OCI-LY3 (cell line): ENCODE results near the gene PRSS3.
"Not testable (repeated sequence)": the region's sequence is repeated elsewhere in the genome, so short reads cannot be mapped to it uniquely, and the experiment has no call there.

ENCODE experiments used
- H2AFZ ChIP-seq: fragments of 200-600, 300-600 bp; shearing (Covaris generic); 2 replicates; pipeline ENCODE4 v1.6.0; 2014; ENCODE audit warnings: antibody characterized with exemption, low read depth, low read length
- H3K27ac ChIP-seq: fragments of 200-600, 300-600 bp; sonication (generic); 2 replicates; pipeline ENCODE4 v1.5.1; 2014; ENCODE audit warnings: mild to moderate bottlenecking, low read length, moderate library complexity, mixed read lengths
- H3K27me3 ChIP-seq: fragments of 200-600, 300-600 bp; sonication (generic); 2 replicates; pipeline ENCODE4 v1.6.1; 2014; ENCODE audit warnings: low read depth, low read length, mixed read lengths
- H3K36me3 ChIP-seq: fragments of 200-600, 300-600 bp; sonication (generic); replicated peaks from 2 replicates; pipeline ENCODE3; 2014; ENCODE audit warnings: low read depth, low read length, mixed read lengths
- H3K4me1 ChIP-seq: fragments of 300-600, 200-600 bp; sonication (generic); 2 replicates; pipeline ENCODE4 v1.6.1; 2014; ENCODE audit warnings: low read length, mixed read lengths
- H3K4me2 ChIP-seq: fragments of 200-600, 300-600 bp; sonication (generic); 2 replicates; pipeline ENCODE4 v1.6.1; 2014; ENCODE audit warnings: low read length, mixed read lengths
- H3K4me3 ChIP-seq: fragments of 300-600, 200-600 bp; sonication (generic); 2 replicates; pipeline ENCODE4 v1.5.1; 2014; ENCODE audit warnings: antibody characterized with exemption, mild to moderate bottlenecking, low read length, moderate library complexity
- H3K79me2 ChIP-seq: fragments of 300-600, 200-600 bp; shearing (Covaris generic); 2 replicates; pipeline ENCODE4 v1.6.1; 2014; ENCODE audit warnings: mild to moderate bottlenecking, low read length, mixed read lengths
- H3K9ac ChIP-seq: fragments of 300-600, 200-600 bp; shearing (Covaris generic); 2 replicates; pipeline ENCODE4 v1.6.0; 2014; ENCODE audit warnings: mild to moderate bottlenecking, low read length, moderate library complexity
- H3K9me3 ChIP-seq: fragments of 200-600, 300-600 bp; shearing (Covaris generic); 2 replicates; pipeline ENCODE4 v1.6.1; 2014; ENCODE audit warnings: low read length, mixed read lengths; ENCODE audit not compliant: insufficient read depth
- H4K20me1 ChIP-seq: fragments of 200-600, 300-600 bp; sonication (generic); 2 replicates; pipeline ENCODE4 v1.6.1; 2016; ENCODE audit warnings: low read length, mixed read lengths; ENCODE audit not compliant: insufficient read depth
- CTCF ChIP-seq: fragments of 200-600, 300-600 bp; sonication (generic); IDR thresholded peaks from 2 replicates; pipeline ENCODE4 v1.5.1; 2014; ENCODE audit warnings: antibody characterized with exemption, low read length, low read depth
- EZH2phosphoT487 ChIP-seq: fragments of 200-600 bp; shearing (Covaris generic); IDR thresholded peaks from 2 replicates; pipeline ENCODE4 v1.6.1; 2018; ENCODE audit warnings: antibody characterized with exemption, mixed run types, low read depth

Gene PRSS3

GRCh38 chr9:33791117-33791516 lies 4.2 kb upstream of the PRSS3 start:
- H3K27me3 ChIP-seq: peaks cover 36% of the 10 kb centered on the region; the same call in 1 of the 2 replicates
- TF ChIP-seq EZH2phosphoT487 (no peak), CTCF (no peak)
- H2AFZ ChIP-seq: no peak overlapping the region
- H3K9me3 ChIP-seq: no peaks in the 10 kb centered on the region
- no peaks in the 10 kb centered on the region for H3K36me3 ChIP-seq
- no peak overlapping the region for H3K4me2 ChIP-seq
- no peak overlapping the region for H3K4me3 ChIP-seq
- no peaks in the 10 kb centered on the region for H3K79me2 ChIP-seq
- no peaks in the 10 kb centered on the region for H4K20me1 ChIP-seq
- no peak overlapping the region for H3K27ac ChIP-seq
- no peak overlapping the region for H3K9ac ChIP-seq
- H3K4me1 ChIP-seq: no peaks in the 10 kb centered on the region

GRCh38 chr9:33793496-33793895 lies 1.9 kb upstream of the PRSS3 start:
- not testable (repeated sequence) for H3K9ac ChIP-seq, H3K36me3 ChIP-seq, H3K4me1 ChIP-seq, H3K27ac ChIP-seq, H3K79me2 ChIP-seq, H3K4me2 ChIP-seq, H2AFZ ChIP-seq, H3K9me3 ChIP-seq, H4K20me1 ChIP-seq, H3K4me3 ChIP-seq
- peaks cover 36% of the 10 kb centered on the region; the same call in 1 of the 2 replicates for H3K27me3 ChIP-seq

GRCh38 chr9:33794560-33794959 lies 801 bp upstream of the PRSS3 start:
- no peak overlapping the region for H3K4me3 ChIP-seq
- no peak overlapping the region for H3K9ac ChIP-seq
- H3K4me1 ChIP-seq: no peaks in the 10 kb centered on the region
- no peak overlapping the region for H2AFZ ChIP-seq
- H3K27me3 ChIP-seq: peaks cover 33% of the 10 kb centered on the region; the same call in 1 of the 2 replicates
- H3K36me3 ChIP-seq: no peaks in the 10 kb centered on the region
- H3K9me3 ChIP-seq: no peaks in the 10 kb centered on the region
- H3K79me2 ChIP-seq: no peaks in the 10 kb centered on the region
- no peak for TF ChIP-seq EZH2phosphoT487
- no peak for TF ChIP-seq CTCF
- H3K27ac ChIP-seq: no peak overlapping the region
- no peaks in the 10 kb centered on the region for H4K20me1 ChIP-seq
- no peak overlapping the region for H3K4me2 ChIP-seq

- Histone ChIP-seq H3K9ac (no peak overlapping the region), H3K79me2 (no peaks in the 10 kb centered on the region), H4K20me1 (no peaks in the 10 kb centered on the region), H3K4me2 (no peak overlapping the region), H2AFZ (no peak overlapping the region), H3K4me1 (no peaks in the 10 kb centered on the region), H3K9me3 (no peaks in the 10 kb centered on the region), H3K27ac (no peak overlapping the region), H3K4me3 (no peak overlapping the region), H3K36me3 (no peaks in the 10 kb centered on the region), H3K27me3 (peaks cover 33% of the 10 kb centered on the region; the same call in 1 of the 2 replicates)
- TF ChIP-seq CTCF: no peak
- TF ChIP-seq EZH2phosphoT487: no peak
Measured at GRCh38 chr9:33795819-33796218, 458 bp downstream of the PRSS3 start.

GRCh38 chr9:33796679-33797078 lies 1.3 kb downstream of the PRSS3 start:
- not testable (repeated sequence) for H3K4me2 ChIP-seq, H2AFZ ChIP-seq

More at GRCh38 chr9:33796679-33797078, 1.3 kb downstream of the PRSS3 start:
- not testable (repeated sequence) for H4K20me1 ChIP-seq, H3K4me3 ChIP-seq, H3K27ac ChIP-seq, H3K9me3 ChIP-seq, H3K79me2 ChIP-seq, H3K4me1 ChIP-seq, H3K36me3 ChIP-seq, H3K9ac ChIP-seq
- H3K27me3 ChIP-seq: peaks cover 28% of the 10 kb centered on the region; the same call in 1 of the 2 replicates
